Kasumi-1 (cell line): Measurements from ENCODE around the gene NAALADL2.

Source experiments
- DNase-seq, 2 experiments: peaks; one replicate each; lab custom pipeline; 2025; lab: John Stamatoyannopoulos, UW

The NAALADL2 gene

DNA sequence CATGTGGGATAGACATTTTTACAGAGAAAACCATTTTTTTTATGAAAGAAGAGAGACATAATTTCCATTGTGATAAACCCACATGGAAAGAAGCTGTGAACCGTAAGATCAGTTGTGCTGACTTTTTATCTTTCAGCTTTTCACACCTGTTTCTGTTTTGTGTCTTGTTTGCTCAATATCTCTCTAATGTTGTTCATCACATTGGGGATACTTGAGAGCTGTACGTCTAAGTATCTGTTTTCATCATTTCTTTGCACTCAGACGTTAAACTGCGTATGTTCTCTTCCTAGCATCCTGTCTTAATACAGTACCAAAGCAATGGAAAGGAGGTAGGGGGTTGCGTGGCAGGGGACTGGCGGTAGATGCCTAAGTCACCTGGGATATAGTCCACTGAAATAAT, 449.0 kb downstream of the NAALADL2 start:
- DNase-seq, result no peak

DNA sequence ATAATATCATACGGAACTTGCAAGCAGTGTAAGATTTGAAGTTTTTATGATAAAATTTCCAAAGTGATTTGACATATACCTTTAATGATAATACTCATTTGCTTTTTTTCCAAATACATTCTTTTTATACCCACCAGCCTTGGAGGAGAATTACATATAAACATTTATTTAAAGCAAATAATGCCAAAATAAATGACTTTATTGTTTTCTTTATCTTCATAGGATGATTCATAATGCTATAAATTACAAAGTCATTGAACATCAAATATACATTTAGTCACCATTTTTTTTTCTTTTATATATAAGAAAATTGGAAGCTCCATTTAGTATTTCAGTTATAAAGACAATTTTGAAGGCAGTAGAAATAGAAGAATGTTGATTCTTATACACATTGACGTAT, 450.9 kb downstream of the NAALADL2 start:
- DNase-seq, result no peak

DNA sequence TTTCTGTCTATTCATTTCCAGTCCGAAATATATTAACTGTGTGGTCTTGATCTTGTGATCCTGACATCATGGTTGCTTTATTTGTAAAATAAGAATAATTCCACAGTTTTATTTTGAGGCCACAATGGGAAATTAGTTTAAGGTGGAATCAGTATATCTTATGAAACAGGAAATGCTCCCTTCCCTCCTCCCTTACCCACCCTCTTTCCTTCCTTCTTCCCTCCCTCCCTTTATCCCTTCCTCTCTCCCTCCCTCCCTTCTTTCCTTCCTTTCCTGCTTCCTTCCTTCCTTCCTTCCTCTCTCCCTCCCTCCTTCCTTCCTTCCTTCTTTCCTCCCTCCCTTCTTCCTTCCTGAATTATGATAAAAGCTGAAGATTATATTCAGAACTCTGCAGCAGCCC, 452.3 kb downstream of the NAALADL2 start:
- DNase-seq, result no peak

DNA sequence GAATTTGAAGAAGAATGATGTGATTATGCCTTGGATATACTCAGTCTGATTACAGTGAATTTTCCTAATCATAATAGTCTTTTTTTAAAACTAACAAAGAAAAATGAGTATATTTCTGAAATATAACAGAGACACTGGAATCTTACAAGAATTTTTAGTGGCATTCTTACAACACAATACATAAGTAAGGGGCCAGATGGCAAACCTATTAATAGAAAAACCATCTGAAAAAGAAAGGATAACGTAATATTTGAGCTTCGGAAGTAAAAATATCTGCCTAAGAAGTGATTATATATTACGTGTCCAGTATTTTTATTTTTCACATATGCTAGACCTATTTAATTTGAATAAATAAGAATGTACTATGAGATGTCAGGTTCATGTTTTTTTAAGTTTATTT, 452.8 kb downstream of the NAALADL2 start:
- no peak for DNase-seq

DNA sequence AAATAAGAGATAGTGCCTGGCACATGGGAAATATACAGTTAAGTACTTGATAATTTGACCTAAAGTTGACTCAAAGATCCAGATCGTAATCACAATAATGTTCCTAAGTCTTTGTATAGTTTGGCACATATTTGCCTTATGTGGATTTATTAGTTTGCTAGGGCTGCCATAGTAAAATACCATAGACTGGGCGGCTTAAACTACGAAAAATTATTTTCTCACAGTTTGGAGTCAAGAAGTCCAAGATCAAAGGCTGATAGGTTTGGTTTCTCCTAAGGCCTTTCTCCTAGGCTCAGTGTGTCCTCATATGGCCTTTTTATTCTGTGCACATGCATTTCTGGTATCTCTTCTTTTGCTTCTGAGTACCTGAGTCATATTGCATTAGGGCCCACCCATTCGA, 453.7 kb downstream of the NAALADL2 start:
- no peak for DNase-seq

DNA sequence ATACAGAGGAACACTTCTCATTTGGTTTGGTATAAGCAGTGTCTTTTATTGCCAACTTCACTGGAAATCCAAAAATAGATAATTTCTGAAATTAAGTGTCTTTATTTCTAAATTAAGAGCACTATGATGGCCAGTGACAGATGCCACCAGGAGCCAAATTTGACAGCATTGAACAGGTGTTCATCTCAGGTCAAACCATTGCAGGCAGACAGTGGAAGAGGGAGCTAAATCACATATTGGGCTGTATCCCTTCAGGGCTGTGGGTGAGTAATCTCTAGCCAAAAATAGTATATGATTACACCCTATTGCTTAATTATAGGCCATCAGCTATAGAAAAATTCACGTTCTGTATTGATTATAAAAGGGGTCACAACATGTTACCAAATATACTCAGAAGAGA, 457.7 kb downstream of the NAALADL2 start:
- DNase-seq, result no peak

DNA sequence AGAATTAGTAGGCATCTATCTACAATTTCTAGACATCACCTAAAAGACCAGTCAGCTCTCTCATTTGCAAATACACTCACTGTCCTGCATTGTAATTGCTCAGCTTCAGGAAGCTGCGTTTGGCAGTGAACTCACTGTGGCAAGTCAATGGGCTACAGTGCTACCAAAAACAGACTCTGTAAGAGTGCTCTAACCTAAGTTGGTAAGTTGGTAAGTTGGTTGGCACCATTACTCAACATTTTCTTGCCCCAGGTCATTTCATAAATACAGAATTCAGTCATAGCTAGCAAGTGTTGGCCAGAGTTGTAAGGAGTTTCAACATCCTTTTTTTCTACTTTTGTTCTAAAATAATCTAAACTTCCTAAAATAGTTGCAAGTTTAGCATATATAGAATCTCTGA, 466.3 kb downstream of the NAALADL2 start:
- DNase-seq, result no peak

DNA sequence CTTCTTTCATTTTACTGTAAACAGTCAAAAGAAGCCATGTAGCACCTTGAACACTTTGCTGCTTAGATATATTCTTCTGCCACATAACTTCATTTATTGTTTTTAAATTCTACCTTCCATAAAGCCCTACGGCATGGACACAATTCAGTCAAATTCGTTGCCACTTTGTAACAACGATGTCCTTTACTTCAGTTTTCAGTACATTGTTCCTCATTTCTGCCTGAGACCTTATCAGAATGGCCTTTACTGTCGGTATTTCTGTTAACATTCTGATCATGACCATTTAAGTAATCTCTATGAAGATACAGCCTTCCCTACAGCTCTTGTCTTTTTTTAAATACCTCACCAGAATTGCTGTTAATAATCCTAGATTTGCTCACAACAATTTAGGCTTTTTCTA, 466.9 kb downstream of the NAALADL2 start:
- no peak for DNase-seq

DNA sequence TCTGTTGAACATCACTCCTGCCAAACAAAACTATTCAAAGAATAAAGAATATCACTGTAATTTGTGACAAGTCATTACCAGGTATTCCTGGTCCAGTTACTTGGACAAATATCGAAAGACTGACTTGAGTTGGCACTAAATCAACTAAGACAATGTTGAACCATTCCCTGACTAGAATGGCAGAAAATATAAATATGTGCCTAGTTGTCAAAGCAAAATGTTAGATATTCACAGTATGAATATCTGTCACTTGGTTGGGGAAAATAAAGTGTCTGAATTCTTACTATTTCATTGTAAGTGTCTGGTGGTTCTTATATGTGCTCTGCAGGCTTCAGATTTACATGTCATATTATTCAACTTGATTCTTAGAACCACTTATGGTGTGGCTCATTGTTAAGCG, 470.2 kb downstream of the NAALADL2 start:
- DNase-seq, result no peak

DNA sequence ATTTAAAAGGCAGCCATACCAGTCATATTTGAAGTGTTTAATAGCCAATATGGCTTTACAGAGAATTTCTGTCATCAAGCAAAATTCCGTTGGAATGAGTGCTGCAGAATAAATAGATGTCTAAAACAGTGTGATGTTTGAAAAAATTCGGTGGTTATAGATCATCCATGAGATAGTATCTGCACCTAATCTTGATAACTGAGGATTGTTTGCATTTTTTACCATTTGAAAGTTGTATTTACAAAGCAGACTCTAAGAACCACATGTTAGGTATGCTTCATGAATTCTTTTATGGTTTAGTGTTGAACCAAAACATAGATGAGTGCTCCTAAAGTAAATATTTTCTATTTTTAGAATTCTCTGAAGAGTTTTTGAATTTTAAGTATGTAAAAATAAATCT, 476.1 kb downstream of the NAALADL2 start:
- no peak for DNase-seq

DNA sequence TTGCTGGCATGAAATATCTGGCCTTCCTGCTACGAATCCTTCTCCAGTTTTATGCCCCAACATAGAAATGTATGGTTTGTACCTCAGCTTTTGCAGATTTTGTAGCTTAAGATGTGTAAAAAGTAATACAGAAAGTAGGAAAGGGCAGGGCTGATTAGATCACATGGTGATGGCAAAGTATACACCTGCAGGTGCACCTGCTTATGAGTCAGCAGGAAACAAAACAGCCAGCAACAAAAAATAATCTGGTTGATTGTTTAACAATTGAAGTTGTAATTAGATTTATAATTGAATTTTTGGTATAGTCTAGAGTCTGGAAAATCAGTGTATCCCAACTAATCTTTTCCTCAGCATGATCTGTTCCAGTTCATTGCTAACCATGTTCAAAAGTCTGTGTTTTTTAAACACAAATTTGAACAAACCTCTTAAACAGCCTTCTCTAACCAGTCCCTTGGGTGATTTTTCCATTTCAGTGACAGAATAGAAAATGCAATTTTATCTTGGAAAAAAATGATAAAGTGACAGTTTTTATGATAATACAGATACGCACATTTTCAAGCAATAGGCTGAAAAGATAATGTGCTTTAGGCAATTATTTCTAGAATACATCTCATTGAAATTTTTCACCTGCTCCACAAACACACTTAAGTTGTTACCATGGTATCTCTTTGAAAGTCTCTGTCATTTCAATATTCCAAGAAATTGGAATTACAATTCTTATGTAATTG, 477.4 kb downstream of the NAALADL2 start:
- no peak for DNase-seq

DNA sequence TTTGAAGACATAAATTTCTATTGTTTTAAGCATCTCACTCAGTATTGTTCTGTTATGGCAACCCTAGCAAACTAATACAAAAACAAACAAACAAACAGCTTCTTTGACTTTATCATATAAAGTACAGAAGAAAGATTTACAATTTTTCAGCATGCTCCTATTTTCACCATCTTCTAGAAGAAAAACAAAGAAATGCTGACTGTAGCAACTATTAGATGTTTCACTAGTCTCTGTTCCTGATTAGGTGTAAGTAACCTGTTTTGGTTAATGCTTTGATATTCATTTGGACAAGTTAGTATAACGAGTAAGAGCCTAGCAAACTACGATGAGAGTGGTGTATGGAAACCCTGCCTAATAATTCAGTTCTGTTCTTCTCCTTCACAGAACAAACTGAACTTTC, 478.5 kb downstream of the NAALADL2 start:
- no peak for DNase-seq

DNA sequence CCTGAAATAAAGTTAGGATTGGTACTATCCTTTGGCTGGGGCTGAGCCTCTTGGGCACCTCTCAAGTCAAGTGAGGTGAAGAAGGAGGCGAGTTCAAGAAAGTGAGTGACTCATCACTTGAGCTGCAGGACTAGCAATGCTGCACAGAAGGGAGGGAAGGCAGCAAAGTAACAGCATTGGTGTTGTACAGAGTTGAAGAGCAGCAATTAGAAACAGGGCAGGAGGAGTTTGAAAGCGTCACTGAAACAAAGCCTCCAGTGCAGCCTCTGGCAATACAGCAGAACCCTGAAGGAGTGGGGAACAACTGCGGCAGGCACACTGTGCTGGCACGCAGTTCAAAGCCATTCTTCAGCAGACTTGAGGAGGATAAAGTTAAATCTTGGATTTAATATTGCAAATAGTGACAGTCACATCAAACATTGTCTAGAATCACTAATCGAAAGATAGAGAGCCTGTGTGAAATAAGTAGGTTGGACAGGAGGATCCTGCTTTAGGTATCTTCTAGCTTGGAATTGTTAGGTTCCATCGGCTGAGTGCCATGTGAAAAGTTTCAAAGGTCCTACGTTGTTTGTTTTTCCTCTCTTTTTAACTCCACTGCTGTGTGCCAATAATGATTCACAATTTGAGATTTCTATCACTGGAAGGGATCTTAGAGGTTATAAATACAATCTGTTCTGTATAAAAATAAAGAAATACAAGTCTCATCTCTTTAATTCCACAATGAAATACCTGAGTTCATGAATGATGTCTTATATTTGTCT, 479.8 kb downstream of the NAALADL2 start:
- DNase-seq, result no peak

DNA sequence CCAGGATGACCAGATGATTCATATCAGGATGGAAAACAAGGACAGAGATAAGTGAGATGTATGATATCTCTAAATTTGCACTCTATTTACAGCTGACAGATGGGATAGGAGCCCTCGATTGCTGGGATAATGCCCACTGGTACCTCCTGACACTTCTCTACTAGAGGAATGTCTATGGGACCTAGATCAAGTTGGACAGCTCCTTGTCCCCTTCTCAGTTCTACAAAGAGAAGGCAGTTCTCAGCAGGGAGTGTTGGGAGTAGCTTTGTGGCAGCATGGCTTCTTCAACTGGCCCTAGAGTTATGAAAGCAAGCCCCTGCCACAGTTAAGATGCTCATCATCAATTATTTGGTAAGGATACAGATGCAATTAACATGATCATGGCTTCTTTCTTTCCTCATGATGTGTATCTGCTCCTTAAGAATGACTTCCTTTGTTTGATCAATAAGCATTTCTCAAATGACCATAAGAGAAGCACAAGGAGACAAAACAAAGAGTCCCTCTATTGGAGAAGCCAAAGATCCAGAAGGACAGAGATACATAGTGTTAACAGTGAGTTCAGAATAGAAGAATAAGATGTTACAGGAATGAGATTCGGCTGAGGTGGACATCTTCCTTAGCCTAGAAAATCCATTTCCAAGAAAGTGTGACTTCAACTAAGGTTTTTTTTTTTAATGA, 481.3 kb downstream of the NAALADL2 start:
- DNase-seq, result no peak

DNA sequence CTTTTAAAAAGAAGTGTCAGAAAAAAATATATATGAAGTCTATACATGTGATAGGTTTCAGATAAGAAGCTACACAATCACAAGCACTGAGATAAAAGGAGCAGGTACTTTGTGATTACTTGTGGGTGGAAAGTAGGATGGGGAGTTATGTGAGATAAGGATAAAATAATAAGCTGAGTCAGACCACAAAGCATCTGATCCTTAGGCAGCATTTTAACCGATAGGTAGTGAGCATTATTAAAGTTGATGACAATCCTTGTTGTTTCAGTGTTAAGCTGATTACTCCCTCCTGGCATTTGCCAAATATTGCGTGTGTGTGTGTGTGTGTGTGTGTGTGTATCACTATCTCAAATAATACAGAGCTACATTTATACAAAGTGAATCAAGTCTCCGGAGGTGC, 483.1 kb downstream of the NAALADL2 start:
- no peak for DNase-seq

DNA sequence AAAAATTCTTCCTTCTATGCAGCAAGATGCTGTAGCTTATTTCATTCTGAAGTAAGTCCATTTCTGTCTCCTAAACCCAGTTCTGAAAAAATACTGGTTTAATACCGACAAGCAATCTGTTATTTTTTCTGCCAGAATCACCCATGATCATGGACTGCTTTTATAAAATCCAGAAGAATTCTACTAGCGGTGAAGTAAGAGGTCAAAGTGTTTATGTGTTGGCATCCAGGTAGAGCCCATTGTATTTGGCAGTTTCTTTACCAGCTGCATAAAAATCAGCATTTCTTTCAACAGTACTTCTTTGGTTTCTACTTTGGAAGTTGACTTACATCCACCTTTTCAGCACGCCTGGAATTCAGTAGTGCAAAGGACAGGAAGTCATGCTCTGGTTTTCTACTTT, 484.8 kb downstream of the NAALADL2 start:
- no peak for DNase-seq

DNA sequence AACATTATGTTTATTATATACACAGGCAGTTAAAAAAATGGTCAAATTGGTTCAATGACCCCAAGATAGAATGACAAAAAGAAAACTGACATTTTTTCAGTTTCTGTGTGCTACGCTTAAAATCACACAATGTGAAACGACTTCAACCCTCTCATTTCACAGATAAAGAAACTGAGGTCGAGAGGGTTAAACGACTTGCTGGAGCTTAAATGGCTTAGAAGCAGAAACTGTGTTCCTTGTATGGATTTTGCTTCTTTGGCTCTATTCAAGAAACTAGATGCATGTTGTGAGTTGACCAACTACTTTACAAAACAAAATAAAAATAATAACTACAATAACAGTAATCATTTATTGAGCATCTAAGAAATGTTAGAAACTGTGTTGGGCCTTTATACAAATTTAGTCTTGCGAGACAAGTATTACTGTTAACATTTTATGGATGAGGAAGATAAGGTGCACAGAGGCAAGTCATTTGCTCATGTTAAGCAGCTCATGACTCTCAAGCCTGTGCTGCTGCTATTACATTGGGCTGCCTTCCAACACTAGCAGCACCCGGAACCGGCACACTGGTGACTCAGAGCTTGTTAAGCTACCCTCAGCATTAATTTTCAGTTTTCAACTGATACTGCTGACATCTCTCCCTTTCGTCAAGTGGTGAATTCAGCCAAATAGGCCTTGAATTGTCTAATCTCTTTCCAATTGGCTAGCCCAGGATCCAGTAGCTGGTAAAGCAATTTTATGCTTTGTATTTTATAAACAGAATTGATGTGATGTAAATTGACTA, 487.6 kb downstream of the NAALADL2 start:
- DNase-seq, result no peak

DNA sequence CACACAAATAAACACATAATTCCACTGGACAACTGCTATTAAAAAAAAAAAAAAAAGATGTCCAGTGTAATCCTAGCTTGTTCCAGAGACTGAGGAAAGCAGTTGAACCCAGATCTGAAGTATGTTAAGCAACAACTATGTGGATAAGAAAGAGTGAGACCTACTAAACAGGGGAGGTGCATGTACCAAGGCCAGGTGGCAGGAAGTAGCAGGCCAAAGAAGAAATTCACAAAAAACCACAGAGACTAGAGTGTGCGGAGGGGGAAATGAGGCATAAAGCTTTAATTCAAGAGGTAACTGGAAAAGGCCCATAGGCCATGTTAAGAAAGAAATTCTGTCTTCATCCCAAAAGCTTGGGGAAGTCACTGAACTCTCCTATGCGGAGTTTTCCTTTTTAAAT, 490.0 kb downstream of the NAALADL2 start:
- DNase-seq, result peak in 1 of 2 experiments; percentile 9

DNA sequence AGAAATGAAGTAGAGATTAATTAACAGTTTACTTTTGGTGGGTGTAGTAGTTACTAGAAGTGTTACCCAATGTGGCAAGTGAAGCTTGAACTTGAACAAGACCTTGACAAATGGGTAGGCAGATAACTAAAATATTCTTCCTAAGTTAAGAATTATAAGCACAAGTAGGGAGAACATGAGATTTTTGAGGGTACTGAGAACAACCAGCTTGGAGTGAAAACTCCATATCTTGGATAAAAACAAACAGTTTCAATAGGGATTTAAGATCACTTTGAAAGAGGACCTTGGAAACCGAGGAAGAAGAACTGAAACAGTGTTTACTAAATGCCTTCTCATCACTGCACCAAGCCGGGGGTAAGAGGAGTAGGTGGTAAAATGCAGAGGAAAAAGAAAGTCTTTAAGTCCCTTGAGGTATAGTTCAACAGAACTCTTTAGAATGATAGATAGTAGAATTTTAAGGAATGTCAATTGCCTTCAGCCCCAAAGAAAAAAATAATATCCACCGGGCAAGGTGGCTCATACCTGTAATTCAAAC, 496.7 kb downstream of the NAALADL2 start:
- DNase-seq, result no peak

DNA sequence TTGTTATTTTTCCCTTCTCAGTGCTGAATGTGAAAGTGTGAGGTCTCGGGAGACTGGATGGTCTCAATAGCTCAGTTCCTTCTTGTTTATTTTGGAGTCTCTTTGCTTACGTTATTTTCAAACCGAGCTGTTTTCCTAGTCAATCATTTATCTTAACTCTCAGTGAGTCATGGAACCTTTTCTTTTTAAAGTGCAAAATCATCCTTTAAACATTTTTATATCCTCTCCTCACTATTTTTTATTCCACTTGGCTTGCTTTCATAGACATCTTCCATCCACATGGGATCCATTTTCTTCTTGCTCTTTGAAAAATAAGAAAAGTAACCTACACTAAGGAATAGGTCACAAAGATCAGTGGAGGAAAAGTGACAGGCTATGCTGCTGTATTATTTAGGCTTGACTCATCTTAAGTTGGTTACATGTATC, 497.8 kb downstream of the NAALADL2 start:
- no peak for DNase-seq

DNA sequence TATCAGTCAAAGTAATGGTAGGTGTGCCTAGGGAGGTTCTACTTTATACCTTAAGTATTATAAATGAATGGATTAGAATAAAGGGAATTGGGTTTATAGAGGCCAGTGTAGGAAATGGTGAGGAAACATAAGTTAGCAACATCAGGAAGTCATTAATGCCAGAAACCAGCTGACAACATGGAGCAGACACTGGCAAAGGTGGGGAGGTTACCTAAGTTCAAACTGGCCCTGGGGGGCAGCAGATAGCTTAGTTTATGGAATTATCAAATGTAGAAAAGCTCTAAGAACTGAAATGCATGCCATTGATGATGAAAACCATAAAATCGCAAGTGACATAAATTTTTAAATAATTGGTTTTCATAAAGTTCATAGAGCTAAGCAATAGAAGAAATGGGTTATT, 498.6 kb downstream of the NAALADL2 start:
- peak in 1 of 2 experiments; percentile 7 for DNase-seq

DNA sequence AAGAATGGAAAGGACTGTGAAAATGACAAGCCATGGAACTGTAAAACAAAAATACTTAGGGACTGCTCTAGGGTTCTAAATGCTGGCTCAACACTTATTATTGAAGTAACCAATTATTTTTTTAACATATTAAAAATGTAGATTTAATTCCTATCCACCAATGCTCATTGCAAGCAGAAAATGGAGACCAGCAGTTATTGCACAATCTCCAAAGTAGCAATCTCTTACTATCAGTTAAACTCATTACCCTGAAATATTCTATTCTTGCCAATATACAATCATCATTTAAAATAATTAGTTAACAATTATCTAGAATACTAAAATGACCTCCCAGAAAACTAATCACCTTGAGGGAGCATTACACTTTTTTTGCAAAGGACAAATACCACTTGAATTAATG, 499.8 kb downstream of the NAALADL2 start:
- DNase-seq, result no peak
